Lung microvascular endothelial cell (primary cell): ENCODE results near the gene HACE1. TPM values are rescaled to one million over a fixed set of nuclear protein-coding genes. Genes with fewer than 3 reads are reported as not detected.

Experiments used
- DNase-seq, 2 donors: peaks; one replicate each; pipeline versions ENCODE4 v3.0.0 to v3.0.0-alpha.2; 2010; ENCODE audit warnings: low read depth in 2 of 2
- total RNA-seq: library from RNA; depleted of rRNA; stranded (reverse); fragments of >200 nt; gene quantifications from 2 replicates; pipeline ENCODE4 v1.2.1, GENCODE V29; 2014

The HACE1 gene
- total RNA-seq, 1 donor from 2014 or later: 11.1 TPM

- peak in 1 of 2 donors; percentile 56 for DNase-seq
Observed at GRCh38 chr6:104689551-104690205, 170.0 kb downstream of the HACE1 start.

- no peak for DNase-seq
Observed at GRCh38 chr6:104688283-104688969, 171.3 kb downstream of the HACE1 start.

DNA sequence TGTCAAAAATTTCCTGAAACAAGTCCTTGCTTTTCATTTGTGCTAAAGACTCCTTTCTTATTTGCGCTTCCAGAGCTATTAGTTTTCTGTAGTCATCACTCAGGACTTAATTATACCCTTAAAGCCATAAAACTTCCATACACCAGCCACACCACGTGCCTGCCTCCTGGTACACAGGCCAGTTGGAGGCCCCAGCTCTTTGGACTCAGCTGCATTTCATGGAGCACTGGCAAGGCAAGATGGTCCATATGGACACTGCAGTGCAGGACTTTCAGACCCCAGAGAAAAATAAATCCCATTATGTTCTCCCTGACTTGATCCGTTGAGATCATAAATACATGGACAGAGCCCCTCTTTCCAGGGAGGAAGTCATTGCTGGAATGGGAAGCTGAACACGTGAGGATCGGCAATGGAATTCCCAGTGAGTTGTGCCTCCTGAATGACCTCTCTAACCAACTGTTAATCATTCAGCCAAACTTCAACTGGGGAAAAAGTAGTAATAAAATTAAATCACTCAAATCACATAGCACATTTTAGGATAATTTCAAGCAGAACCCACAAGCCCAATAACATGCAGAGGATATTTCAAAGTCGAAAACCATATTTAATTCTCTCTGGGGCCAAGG, 173.1 kb downstream of the HACE1 start:
- DNase-seq: peak in 1 of 2 donors; percentile 36

DNA sequence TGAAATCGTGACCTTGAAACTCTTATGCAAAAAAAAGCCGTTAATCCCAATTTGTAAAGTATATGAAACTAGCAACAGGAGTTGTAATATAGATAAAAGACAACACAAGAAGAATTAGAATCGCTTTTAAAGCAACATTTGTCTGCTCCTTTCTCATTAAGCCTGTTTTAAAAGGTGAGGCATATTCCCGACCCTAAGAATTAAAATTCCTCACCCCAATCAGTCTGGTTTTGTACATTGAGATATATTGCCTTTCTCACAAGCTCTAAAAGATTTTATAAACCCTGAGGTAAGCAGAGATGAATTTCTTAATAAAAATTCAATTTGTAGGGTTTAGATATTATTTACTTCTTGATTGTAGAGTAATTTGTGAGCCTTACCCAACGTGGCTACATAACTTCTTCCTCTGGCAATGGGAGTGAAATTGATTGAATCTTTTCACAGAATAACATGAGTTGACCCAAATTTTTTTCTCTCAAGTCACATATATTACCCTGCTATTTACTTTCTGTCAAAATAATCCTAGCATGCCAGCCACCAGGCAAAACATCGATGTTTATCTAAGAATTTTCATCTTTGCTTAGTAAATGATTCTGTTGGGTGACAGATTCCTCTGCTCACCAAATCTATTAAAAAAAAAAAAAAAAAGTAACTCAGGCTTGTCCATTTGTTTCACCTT, 173.7 kb downstream of the HACE1 start:
- no peak for DNase-seq

GRCh38 chr6:104684911-104685415, 174.8 kb downstream of the HACE1 start:
- peak in 1 of 2 donors; percentile 10 for DNase-seq

- no peak for DNase-seq
Observed at GRCh38 chr6:104683809-104684208, 175.9 kb downstream of the HACE1 start.

- DNase-seq: peak; percentile 47 to 63
Observed at GRCh38 chr6:104682722-104683643, 176.7 kb downstream of the HACE1 start.

DNA sequence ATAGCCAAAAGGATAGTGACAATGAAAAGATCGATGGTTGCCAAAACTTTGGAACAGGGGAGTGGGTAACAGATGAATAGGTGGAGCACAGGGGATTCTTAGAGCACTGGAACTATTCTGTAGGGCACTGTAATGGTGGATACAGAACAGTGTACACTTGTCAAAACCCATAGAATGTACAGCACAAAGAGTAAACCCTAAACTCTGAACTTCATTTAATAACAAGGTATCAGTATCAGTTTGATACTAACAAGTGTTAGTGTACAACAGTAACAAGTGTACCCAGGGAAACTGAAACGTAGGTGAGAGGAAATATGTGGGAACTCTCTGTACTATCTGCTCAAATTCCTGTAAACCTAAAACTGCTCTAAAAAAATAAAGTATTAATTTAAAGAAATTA, 179.2 kb downstream of the HACE1 start:
- DNase-seq: no peak

GRCh38 chr6:104679971-104680370, 179.7 kb downstream of the HACE1 start:
- no peak for DNase-seq

Other genes with a start within 250 kb of the HACE1 start
- gene LIN28B, start 97.2 kb upstream of the HACE1 start, total RNA-seq: not detected in 2 replicates